Measurements from ENCODE around the gene JAG2. TPM values are rescaled to one million over a fixed set of nuclear protein-coding genes. Genes with fewer than 3 reads are reported as not detected.

Gene JAG2
- total and polyA plus RNA-seq, 2 of the 4 experiments (the other 2 are of a cell fraction): 0.18 to 0.58 TPM

- H3K4me2 ChIP-seq (ENCODE audit: low read depth, low read length): no peak overlapping the region
- intact Hi-C loops (cut with micrococcal nuclease) (no loop called here), in situ Hi-C loops (cut with MboI; ENCODE audit: low sequenced_read_pairs) (no loop called here), dilution Hi-C loops (cut with HindIII; ENCODE audit: low sequenced_read_pairs, unreplicated experiment) (no loop called here)
- no peaks in the 10 kb centered on the region for H4K20me1 ChIP-seq (ENCODE audit: insufficient read depth, low read length)
- H3K9me3 ChIP-seq (ENCODE audit: control insufficient read depth, insufficient read depth, low read length): no peaks in the 10 kb centered on the region
- no peak for ATAC-seq (ENCODE audit: low read depth)
- no peak overlapping the region for H3K56ac ChIP-seq (ENCODE audit: extremely low read depth, insufficient read depth, low read length)
- H3K4me3 ChIP-seq (ENCODE audit: insufficient read depth, low read depth, low read length): no peak overlapping the region
- H3K9ac ChIP-seq (ENCODE audit: low read depth, low read length): no peak overlapping the region
- no peak overlapping the region for H2BK20ac ChIP-seq (ENCODE audit: low read depth, low read length)
- H2AK5ac ChIP-seq (ENCODE audit: low read depth, low read length): no peak overlapping the region
- H4K91ac ChIP-seq (ENCODE audit: insufficient read depth, low read depth, low read length): no peak overlapping the region
- H3K4me1 ChIP-seq (ENCODE audit: control insufficient read depth, insufficient read depth, low read length): no peaks in the 10 kb centered on the region
- no peak overlapping the region for H2BK5ac ChIP-seq (ENCODE audit: low read depth, low read length, poor library complexity, severe bottlenecking)
- H4K5ac ChIP-seq (ENCODE audit: low read depth, low read length): no peak overlapping the region
- peak overlapping the region; percentile 61 for H2AFZ ChIP-seq (replicated peaks; ENCODE audit: low read length, poor library complexity)
- H2BK15ac ChIP-seq (ENCODE audit: low read depth, low read length): no peak overlapping the region
- H3K4ac ChIP-seq (ENCODE audit: low read depth, low read length): no peak overlapping the region
- no peaks in the 10 kb centered on the region for H3K36me3 ChIP-seq (ENCODE audit: control insufficient read depth, insufficient read depth, low read length)
- no peak overlapping the region for H3K14ac ChIP-seq (replicated peaks; ENCODE audit: low read depth, low read length)
- no peaks in the 10 kb centered on the region for H3K9me1 ChIP-seq (ENCODE audit: insufficient read depth, low read length)
- H3K79me1 ChIP-seq (ENCODE audit: low read depth in 1 of 2, low read length in 2 of 2): no peaks in the 10 kb centered on the region
- H3K23ac ChIP-seq (ENCODE audit: low read depth, low read length): no peak overlapping the region
- 64% methylated on average over 3 of the region's 10 CpGs; no CpG with 5 or more reads in 1 of the 2 experiments for whole genome bisulfite sequencing, 2 experiments (ENCODE audit: extremely low coverage in 2 of 2, insufficient read length in 1 of 2)
- no peak overlapping the region for H3K18ac ChIP-seq (ENCODE audit: low read depth, low read length)
- no peak overlapping the region for H2BK120ac ChIP-seq (ENCODE audit: low read depth, low read length)
- H2AK9ac ChIP-seq (replicated peaks; ENCODE audit: low read depth, low read length, poor library complexity): no peak overlapping the region
- H3K27me3 ChIP-seq (ENCODE audit: control insufficient read depth, insufficient read depth, low read length): peaks cover 15% of the 10 kb centered on the region
- no peak overlapping the region for H3K27ac ChIP-seq (ENCODE audit: insufficient read depth, low read length)
- ChIA-PET POLR2A (ENCODE audit: unreplicated experiment) (no interaction called here), CTCF (no interaction called here)
- no peak overlapping the region for H4K8ac ChIP-seq (ENCODE audit: low read depth in 2 of 2, low read length in 2 of 2)
- TF ChIP-seq CTCF (conservative IDR thresholded peaks at IDR 0.05; ENCODE audit: low read depth, low read length) (no peak), RFX5 (IDR thresholded peaks at IDR 0.05; ENCODE audit: low read depth, low read length) (no peak), BHLHE40 (IDR thresholded peaks at IDR 0.05; ENCODE audit: low read depth, low read length) (no peak), POLR2A (IDR thresholded peaks at IDR 0.05; ENCODE audit: low read depth, low read length) (no peak), RAD21 (IDR thresholded peaks at IDR 0.05; ENCODE audit: low read length) (no peak), MAZ (IDR thresholded peaks at IDR 0.05; ENCODE audit: borderline replicate concordance, low read depth, low read length) (no peak), MAFK (IDR thresholded peaks at IDR 0.05; ENCODE audit: low read depth, low read length) (no peak), SMC3 (IDR thresholded peaks at IDR 0.05; ENCODE audit: low read depth, low read length) (no peak), FOS (IDR thresholded peaks at IDR 0.05; ENCODE audit: low read depth, low read length) (no peak), USF2 (IDR thresholded peaks at IDR 0.05; ENCODE audit: low read depth, low read length) (no peak), RCOR1 (IDR thresholded peaks at IDR 0.05; ENCODE audit: insufficient replicate concordance, low read length) (no peak)
- DNase-seq: no peak
- no TSS peak for BruUV-seq (replicated peaks)
Measured at GRCh38 chr14:105161964-105162668, 6.5 kb downstream of the JAG2 start.

Data from IMR-90 (cell line).